ENCODE measurements around the gene GTF2IRD1. TPM values are rescaled to one million over a fixed set of nuclear protein-coding genes. Genes with fewer than 3 reads are reported as not detected.

The GTF2IRD1 gene
- polyA plus RNA-seq, 3 donors, result not detected

DNA sequence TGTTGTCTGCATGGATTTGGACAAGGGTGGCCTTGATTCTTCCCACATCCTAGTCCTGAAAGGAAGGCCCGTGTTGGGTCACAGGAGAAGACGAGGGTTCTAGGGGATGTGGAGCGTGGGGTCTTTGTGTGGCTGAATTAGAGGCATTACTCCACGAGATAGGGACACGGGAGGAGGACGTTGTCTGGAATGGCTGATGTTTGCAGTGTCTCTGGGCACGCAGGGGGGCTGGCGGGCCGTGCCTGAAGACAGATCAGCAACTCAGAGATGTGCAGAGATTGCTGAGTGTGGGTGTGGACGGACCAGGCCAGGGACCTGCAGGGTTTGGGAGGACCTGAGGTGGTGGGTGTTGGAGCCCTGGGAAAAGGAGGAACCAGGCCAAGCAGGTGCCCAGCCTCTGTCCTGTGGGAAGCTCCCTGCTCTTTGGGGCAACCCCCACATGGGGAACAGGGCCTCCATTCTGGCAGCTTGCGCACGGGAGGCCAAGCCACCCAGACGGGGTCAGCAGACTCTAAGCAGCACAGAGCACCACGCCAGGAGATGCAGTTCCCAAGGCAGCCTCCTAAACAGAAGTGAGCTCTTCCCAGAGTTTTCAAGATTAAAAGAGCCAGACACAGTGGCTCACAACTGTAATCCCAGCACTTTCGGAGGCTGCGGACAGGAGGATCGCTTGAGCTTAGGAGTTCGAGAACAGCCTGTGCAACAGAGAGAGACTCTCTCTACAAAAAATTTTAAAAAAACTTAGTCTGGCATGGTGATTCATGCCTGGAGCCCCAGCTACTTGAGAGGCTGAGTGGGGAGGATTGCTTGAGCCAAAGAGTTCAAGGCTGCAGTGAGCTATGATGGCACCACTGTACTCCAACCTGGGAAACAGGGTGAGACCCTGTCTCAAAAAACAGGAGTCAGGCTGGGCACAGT, 132.8 kb downstream of the GTF2IRD1 start:
- Histone ChIP-seq H3K4me3 (replicated peaks in 1 of 3; ENCODE audit: low read depth in 2 of 3, low read length in 3 of 3) (no peak overlapping the region), H3K9me3 (replicated peaks in 1 of 2; ENCODE audit: control insufficient read depth in 1 of 2, insufficient read depth in 1 of 2, low read length in 2 of 2) (no peaks in the 10 kb centered on the region), H3K36me3 (replicated peaks in 1 of 2; ENCODE audit: control insufficient read depth in 1 of 2, insufficient read depth in 2 of 2, low read length in 2 of 2) (no peaks in the 10 kb centered on the region), H3K4me2 (replicated peaks; ENCODE audit: extremely low read depth, low read length, poor library complexity, severe bottlenecking) (no peak overlapping the region), H4K20me1 (ENCODE audit: insufficient read depth, low read length) (no peaks in the 10 kb centered on the region), H2AFZ (ENCODE audit: insufficient read depth, low read depth, low read length, poor library complexity, severe bottlenecking) (no peak overlapping the region), H3K79me2 (ENCODE audit: insufficient read depth, low read length) (no peaks in the 10 kb centered on the region), H3K27me3 (ENCODE audit: control insufficient read depth in 2 of 2, insufficient read depth in 2 of 2, low read length in 2 of 2) (no peaks in the 10 kb centered on the region), H3K4me1 (ENCODE audit: control insufficient read depth in 1 of 2, insufficient read depth in 2 of 2, low read length in 2 of 2) (peaks cover 4 to 5% of the 10 kb centered on the region in 2 donors), H3K9ac (ENCODE audit: insufficient read depth, low read length, poor library complexity, severe bottlenecking) (no peak overlapping the region), H3K27ac (ENCODE audit: low read depth in 1 of 2, low read length in 2 of 2) (no peak overlapping the region)
- TF ChIP-seq, protein P1, sequence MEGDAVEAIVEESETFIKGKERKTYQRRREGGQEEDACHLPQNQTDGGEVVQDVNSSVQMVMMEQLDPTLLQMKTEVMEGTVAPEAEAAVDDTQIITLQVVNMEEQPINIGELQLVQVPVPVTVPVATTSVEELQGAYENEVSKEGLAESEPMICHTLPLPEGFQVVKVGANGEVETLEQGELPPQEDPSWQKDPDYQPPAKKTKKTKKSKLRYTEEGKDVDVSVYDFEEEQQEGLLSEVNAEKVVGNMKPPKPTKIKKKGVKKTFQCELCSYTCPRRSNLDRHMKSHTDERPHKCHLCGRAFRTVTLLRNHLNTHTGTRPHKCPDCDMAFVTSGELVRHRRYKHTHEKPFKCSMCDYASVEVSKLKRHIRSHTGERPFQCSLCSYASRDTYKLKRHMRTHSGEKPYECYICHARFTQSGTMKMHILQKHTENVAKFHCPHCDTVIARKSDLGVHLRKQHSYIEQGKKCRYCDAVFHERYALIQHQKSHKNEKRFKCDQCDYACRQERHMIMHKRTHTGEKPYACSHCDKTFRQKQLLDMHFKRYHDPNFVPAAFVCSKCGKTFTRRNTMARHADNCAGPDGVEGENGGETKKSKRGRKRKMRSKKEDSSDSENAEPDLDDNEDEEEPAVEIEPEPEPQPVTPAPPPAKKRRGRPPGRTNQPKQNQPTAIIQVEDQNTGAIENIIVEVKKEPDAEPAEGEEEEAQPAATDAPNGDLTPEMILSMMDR (IDR thresholded peaks at IDR 0.05), result no peak
- no peak overlapping the region for H3K4me3 Mint-ChIP-seq
- peak overlapping the region in 1 of 7 donors; percentile 71 for H3K27ac Mint-ChIP-seq
- H3K9me3 Mint-ChIP-seq, result no peaks in the 10 kb centered on the region
- H3K27me3 Mint-ChIP-seq (ENCODE audit: low read depth in 3 of 3), result peaks cover 3 to 8% (median 5%) of the 10 kb centered on the region in 3 donors
- whole genome bisulfite sequencing (ENCODE audit: insufficient coverage), result 91% methylated on average over 15 of the region's 18 CpGs
- H3K4me1 Mint-ChIP-seq, result peaks cover 9% of the 10 kb centered on the region
- H3K36me3 Mint-ChIP-seq, result no peaks in the 10 kb centered on the region
- DNase-seq, result no peak
- intact Hi-C loops (cut with micrococcal nuclease), result no loop called here

DNA sequence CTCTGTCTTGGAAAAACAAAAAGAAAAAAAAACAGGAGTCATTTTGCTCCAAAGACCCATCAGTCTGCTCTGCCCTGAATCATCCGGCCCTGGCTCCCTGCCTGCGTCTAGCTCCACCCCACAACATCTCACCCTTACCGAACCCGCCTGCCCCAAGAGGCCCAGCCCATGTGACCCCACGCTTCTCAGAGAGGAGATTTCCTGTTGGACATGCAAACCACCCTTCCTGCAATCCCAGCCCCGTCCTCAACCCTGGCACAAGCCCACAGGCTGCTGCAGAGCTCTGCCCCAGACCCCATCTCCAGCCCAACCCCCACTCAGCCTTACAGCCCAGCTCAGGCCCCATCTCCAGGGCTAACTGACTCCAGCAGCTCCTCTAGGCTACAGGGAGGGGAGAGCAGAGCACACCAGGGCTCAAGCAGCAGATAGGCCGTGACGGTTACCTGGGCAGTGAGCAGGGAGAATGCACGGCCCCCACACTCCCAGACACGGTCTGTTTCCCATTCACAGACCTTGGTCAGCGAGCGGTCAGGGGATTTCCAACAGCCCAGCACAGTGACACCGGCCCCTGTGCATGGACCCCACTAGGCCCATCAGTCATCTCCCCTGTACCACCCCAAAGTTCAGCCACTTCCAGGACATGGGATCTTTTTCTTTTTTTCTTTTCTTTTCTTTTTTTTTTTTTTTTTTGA, 133.9 kb downstream of the GTF2IRD1 start:
- no peak for DNase-seq
- Mint-ChIP-seq H3K27me3 (ENCODE audit: low read depth in 3 of 3) (peaks cover 3 to 8% (median 5%) of the 10 kb centered on the region in 3 donors), H3K4me3 (peak overlapping the region in 1 of 2 donors; percentile 62), H3K36me3 (no peaks in the 10 kb centered on the region), H3K4me1 (peaks cover 9% of the 10 kb centered on the region), H3K27ac (no peak overlapping the region), H3K9me3 (no peaks in the 10 kb centered on the region)
- Histone ChIP-seq H3K9ac (ENCODE audit: insufficient read depth, low read length, poor library complexity, severe bottlenecking) (no peak overlapping the region), H3K4me3 (replicated peaks in 1 of 3; ENCODE audit: low read depth in 2 of 3, low read length in 3 of 3) (no peak overlapping the region), H3K27ac (ENCODE audit: low read depth in 1 of 2, low read length in 2 of 2) (no peak overlapping the region), H3K36me3 (replicated peaks in 1 of 2; ENCODE audit: control insufficient read depth in 1 of 2, insufficient read depth in 2 of 2, low read length in 2 of 2) (no peaks in the 10 kb centered on the region), H2AFZ (ENCODE audit: insufficient read depth, low read depth, low read length, poor library complexity, severe bottlenecking) (peak overlapping the region; percentile 56), H3K79me2 (ENCODE audit: insufficient read depth, low read length) (no peaks in the 10 kb centered on the region), H3K4me2 (replicated peaks; ENCODE audit: extremely low read depth, low read length, poor library complexity, severe bottlenecking) (no peak overlapping the region), H3K9me3 (replicated peaks in 1 of 2; ENCODE audit: control insufficient read depth in 1 of 2, insufficient read depth in 1 of 2, low read length in 2 of 2) (no peaks in the 10 kb centered on the region), H3K27me3 (ENCODE audit: control insufficient read depth in 2 of 2, insufficient read depth in 2 of 2, low read length in 2 of 2) (no peaks in the 10 kb centered on the region), H4K20me1 (ENCODE audit: insufficient read depth, low read length) (no peaks in the 10 kb centered on the region), H3K4me1 (ENCODE audit: control insufficient read depth in 1 of 2, insufficient read depth in 2 of 2, low read length in 2 of 2) (peaks cover 4 to 5% of the 10 kb centered on the region in 2 donors)
- 39% methylated on average over 10 of the region's 13 CpGs for WGBS (ENCODE audit: insufficient coverage)
- intact Hi-C loops (cut with micrococcal nuclease), result no loop called here
- TF ChIP-seq, protein P1 (IDR thresholded peaks at IDR 0.05), result no peak

All from CD14-positive monocyte (primary cell).